Measurements from ENCODE around the gene LDLRAD3. TPM values are rescaled to one million over a fixed set of nuclear protein-coding genes. Genes with fewer than 3 reads are reported as not detected.

Gene LDLRAD3
- polyA plus RNA-seq, 1 donor (not counting 4 experiments of a cell fraction or from before 2014, with no cell fraction given), result 13.1 TPM

DNA sequence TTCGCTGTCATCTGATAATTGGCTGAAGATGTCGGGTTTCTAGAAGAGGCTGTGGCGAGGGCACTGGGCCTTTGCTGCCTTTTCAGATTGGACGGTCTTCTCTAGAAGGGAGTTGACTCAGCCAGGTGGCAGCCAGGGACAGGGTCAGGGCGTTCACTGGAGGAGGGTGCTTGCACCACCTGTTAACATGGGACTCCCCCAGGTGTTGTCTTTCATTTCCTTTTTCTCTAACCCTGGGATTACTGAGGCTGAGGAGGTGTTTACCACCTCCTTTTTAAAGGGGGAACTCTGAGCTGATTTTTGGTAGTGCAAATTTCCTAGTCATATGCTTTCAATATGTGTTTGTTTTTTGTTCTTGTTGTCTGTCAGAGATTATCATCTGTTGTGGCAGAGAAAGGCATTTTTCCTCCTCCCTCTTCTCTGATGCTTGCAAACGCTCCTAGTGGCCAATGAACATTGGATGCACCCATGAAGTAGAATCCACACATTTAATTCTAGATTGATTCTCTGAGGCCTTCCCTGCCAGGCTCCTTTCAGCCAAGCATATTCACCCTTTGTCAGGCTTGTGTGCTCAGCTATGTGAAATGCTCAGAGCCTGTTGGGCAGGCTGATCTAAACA lies 54.1 kb downstream of the LDLRAD3 start:
- no peaks in the 10 kb centered on the region for H4K20me1 ChIP-seq (ENCODE audit: control insufficient read depth, extremely low read depth, insufficient read depth, low read length)
- no peak overlapping the region for H3K9ac ChIP-seq (ENCODE audit: control insufficient read depth, extremely low read depth, insufficient read depth, low read length)
- peaks cover 17% of the 10 kb centered on the region for H3K4me1 ChIP-seq (ENCODE audit: control insufficient read depth, extremely low read depth, insufficient read depth, low read length)
- no peak overlapping the region for H3K4me2 ChIP-seq (ENCODE audit: control insufficient read depth, extremely low read depth, insufficient read depth, low read depth, low read length)
- H3K79me2 ChIP-seq (ENCODE audit: control insufficient read depth, insufficient read depth, low read length), result peaks cover 19% of the 10 kb centered on the region
- H2AFZ ChIP-seq (ENCODE audit: control insufficient read depth, low read length), result no peak overlapping the region
- dilution Hi-C loops (cut with MboI; ENCODE audit: extremely low pct_ligation_motif_present, low sequenced_read_pairs), result no loop called here
- no peaks in the 10 kb centered on the region for H3K27me3 ChIP-seq (ENCODE audit: control insufficient read depth, extremely low read depth, insufficient read depth, low read length)
- DNase-seq (ENCODE audit: low read depth, low spot score) (no peak), FAIRE-seq (no peak)
- no peak overlapping the region for H3K27ac ChIP-seq (ENCODE audit: control insufficient read depth, insufficient read depth, low read length)
- peaks cover 3% of the 10 kb centered on the region for H3K9me1 ChIP-seq (ENCODE audit: control insufficient read depth, extremely low read depth, insufficient read depth, low read length)
- H3K4me3 ChIP-seq (ENCODE audit: control insufficient read depth in 2 of 3, extremely low read depth in 1 of 3, insufficient read depth in 2 of 3, low read depth in 1 of 3, low read length in 3 of 3), result no peak overlapping the region
- peaks cover 0 to 2% of the 10 kb centered on the region in 2 experiments for H3K36me3 ChIP-seq (ENCODE audit: control insufficient read depth in 2 of 2, extremely low read depth in 1 of 2, insufficient read depth in 2 of 2, low read length in 2 of 2)
- no peaks in the 10 kb centered on the region for H3K9me3 ChIP-seq (ENCODE audit: control insufficient read depth, low read depth, low read length)
- TF ChIP-seq EZH2 (IDR thresholded peaks at IDR 0.05; ENCODE audit: low read length), result no peak
- TF ChIP-seq, protein P1, sequence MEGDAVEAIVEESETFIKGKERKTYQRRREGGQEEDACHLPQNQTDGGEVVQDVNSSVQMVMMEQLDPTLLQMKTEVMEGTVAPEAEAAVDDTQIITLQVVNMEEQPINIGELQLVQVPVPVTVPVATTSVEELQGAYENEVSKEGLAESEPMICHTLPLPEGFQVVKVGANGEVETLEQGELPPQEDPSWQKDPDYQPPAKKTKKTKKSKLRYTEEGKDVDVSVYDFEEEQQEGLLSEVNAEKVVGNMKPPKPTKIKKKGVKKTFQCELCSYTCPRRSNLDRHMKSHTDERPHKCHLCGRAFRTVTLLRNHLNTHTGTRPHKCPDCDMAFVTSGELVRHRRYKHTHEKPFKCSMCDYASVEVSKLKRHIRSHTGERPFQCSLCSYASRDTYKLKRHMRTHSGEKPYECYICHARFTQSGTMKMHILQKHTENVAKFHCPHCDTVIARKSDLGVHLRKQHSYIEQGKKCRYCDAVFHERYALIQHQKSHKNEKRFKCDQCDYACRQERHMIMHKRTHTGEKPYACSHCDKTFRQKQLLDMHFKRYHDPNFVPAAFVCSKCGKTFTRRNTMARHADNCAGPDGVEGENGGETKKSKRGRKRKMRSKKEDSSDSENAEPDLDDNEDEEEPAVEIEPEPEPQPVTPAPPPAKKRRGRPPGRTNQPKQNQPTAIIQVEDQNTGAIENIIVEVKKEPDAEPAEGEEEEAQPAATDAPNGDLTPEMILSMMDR (optimal IDR thresholded peaks at IDR 0.05 in 1 of 3, IDR thresholded peaks at IDR 0.05 in 1 of 3, conservative IDR thresholded peaks at IDR 0.05 in 1 of 3; ENCODE audit: extremely low read depth in 1 of 3, insufficient read depth in 2 of 3, low read length in 3 of 3), result no peak

DNA sequence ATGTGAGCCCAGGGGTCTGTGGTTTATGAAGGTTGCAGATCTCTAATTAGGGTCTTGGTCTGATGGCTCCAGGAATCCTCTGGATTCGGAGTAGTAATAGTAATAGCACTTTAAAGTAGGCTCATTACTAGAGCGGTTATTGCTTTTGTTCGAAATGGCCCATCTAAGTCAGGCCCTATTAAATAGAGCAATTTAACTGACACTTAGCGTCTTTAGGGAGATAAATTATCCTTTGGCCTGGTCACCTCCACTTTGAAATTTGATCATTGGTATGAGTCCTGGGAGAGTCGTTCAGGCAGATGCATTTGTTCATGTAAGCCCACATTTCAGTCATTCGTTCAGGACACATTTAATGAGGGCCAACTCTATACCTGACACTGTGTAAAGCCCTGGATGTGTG lies 54.8 kb downstream of the LDLRAD3 start:
- H3K27ac ChIP-seq (ENCODE audit: control insufficient read depth, insufficient read depth, low read length), result no peak overlapping the region
- peaks cover 0 to 2% of the 10 kb centered on the region in 2 experiments for H3K36me3 ChIP-seq (ENCODE audit: control insufficient read depth in 2 of 2, extremely low read depth in 1 of 2, insufficient read depth in 2 of 2, low read length in 2 of 2)
- TF ChIP-seq, protein P1 (optimal IDR thresholded peaks at IDR 0.05 in 1 of 3, IDR thresholded peaks at IDR 0.05 in 1 of 3, conservative IDR thresholded peaks at IDR 0.05 in 1 of 3; ENCODE audit: extremely low read depth in 1 of 3, insufficient read depth in 2 of 3, low read length in 3 of 3), result no peak
- no peak for TF ChIP-seq EZH2 (IDR thresholded peaks at IDR 0.05; ENCODE audit: low read length)
- no peaks in the 10 kb centered on the region for H3K9me3 ChIP-seq (ENCODE audit: control insufficient read depth, low read depth, low read length)
- H3K4me2 ChIP-seq (ENCODE audit: control insufficient read depth, extremely low read depth, insufficient read depth, low read depth, low read length), result no peak overlapping the region
- H3K4me3 ChIP-seq (ENCODE audit: control insufficient read depth in 2 of 3, extremely low read depth in 1 of 3, insufficient read depth in 2 of 3, low read depth in 1 of 3, low read length in 3 of 3), result no peak overlapping the region
- H3K9me1 ChIP-seq (ENCODE audit: control insufficient read depth, extremely low read depth, insufficient read depth, low read length), result peaks cover 3% of the 10 kb centered on the region
- H3K4me1 ChIP-seq (ENCODE audit: control insufficient read depth, extremely low read depth, insufficient read depth, low read length), result peaks cover 17% of the 10 kb centered on the region
- H3K79me2 ChIP-seq (ENCODE audit: control insufficient read depth, insufficient read depth, low read length), result peaks cover 19% of the 10 kb centered on the region
- FAIRE-seq (no peak), DNase-seq (ENCODE audit: low read depth, low spot score) (no peak)
- H2AFZ ChIP-seq (ENCODE audit: control insufficient read depth, low read length), result no peak overlapping the region
- no peaks in the 10 kb centered on the region for H3K27me3 ChIP-seq (ENCODE audit: control insufficient read depth, extremely low read depth, insufficient read depth, low read length)
- H4K20me1 ChIP-seq (ENCODE audit: control insufficient read depth, extremely low read depth, insufficient read depth, low read length), result no peaks in the 10 kb centered on the region
- H3K9ac ChIP-seq (ENCODE audit: control insufficient read depth, extremely low read depth, insufficient read depth, low read length), result no peak overlapping the region
- dilution Hi-C loops (cut with MboI; ENCODE audit: extremely low pct_ligation_motif_present, low sequenced_read_pairs), result no loop called here

Measured in keratinocyte (primary cell).